ENCODE data around the gene PRRT1B. TPM values are rescaled to one million over a fixed set of nuclear protein-coding genes. Genes with fewer than 3 reads are reported as not detected.

The PRRT1B gene
- total RNA-seq, 4 donors from 2014 or later, result 0.19 TPM; not detected in 3

- no peak for DNase-seq (ENCODE audit: extremely low spot score)
- H3K4me1 ChIP-seq, result peaks cover 0 to 8% (median 5%) of the 10 kb centered on the region in 4 donors
- no peaks in the 10 kb centered on the region for H3K27me3 ChIP-seq
- WGBS, result 71% methylated on average over 16 of the region's 26 CpGs
- no peak overlapping the region for H3K27ac ChIP-seq (replicated peaks in 1 of 4)
- H3K4me3 ChIP-seq, result no peak overlapping the region
- no peak for TF ChIP-seq POLR2A (IDR thresholded peaks at IDR 0.05; ENCODE audit: low read depth)
- no peak for TF ChIP-seq POLR2AphosphoS5 (IDR thresholded peaks at IDR 0.05)
- TF ChIP-seq CTCF (IDR thresholded peaks at IDR 0.05), result no peak
- TF ChIP-seq EP300 (IDR thresholded peaks at IDR 0.05), result no peak
- intact Hi-C loops (cut with DNase I), result no loop called here
- H3K9me3 ChIP-seq, result no peaks in the 10 kb centered on the region
- H3K36me3 ChIP-seq, result peaks cover 63 to 99% (median 96%) of the 10 kb centered on the region in 4 donors
Observed at GRCh38 chr9:131578731-131579504, 33.6 kb downstream of the PRRT1B start.

- H3K4me1 ChIP-seq, result peaks cover 0 to 8% (median 5%) of the 10 kb centered on the region in 4 donors
- DNase-seq (ENCODE audit: extremely low spot score), result no peak
- H3K27me3 ChIP-seq, result no peaks in the 10 kb centered on the region
- H3K4me3 ChIP-seq, result no peak overlapping the region
- WGBS, result 100% methylated on average over 1 of the region's 8 CpGs
- H3K36me3 ChIP-seq, result peaks cover 72 to 100% (median 100%) of the 10 kb centered on the region in 4 donors
- no peak overlapping the region for H3K27ac ChIP-seq (replicated peaks in 1 of 4)
- no peak for TF ChIP-seq EP300 (IDR thresholded peaks at IDR 0.05)
- TF ChIP-seq POLR2AphosphoS5 (IDR thresholded peaks at IDR 0.05), result no peak
- TF ChIP-seq CTCF (IDR thresholded peaks at IDR 0.05), result no peak
- no peak for TF ChIP-seq POLR2A (IDR thresholded peaks at IDR 0.05; ENCODE audit: low read depth)
- no peaks in the 10 kb centered on the region for H3K9me3 ChIP-seq
- intact Hi-C loops (cut with DNase I), result no loop called here
Observed at GRCh38 chr9:131579789-131580211, 34.5 kb downstream of the PRRT1B start.

GRCh38 chr9:131580358-131580757, 35.0 kb downstream of the PRRT1B start:
- Histone ChIP-seq H3K27me3 (no peaks in the 10 kb centered on the region), H3K36me3 (peaks cover 74 to 100% (median 100%) of the 10 kb centered on the region in 4 donors), H3K27ac (replicated peaks in 1 of 4) (no peak overlapping the region), H3K9me3 (no peaks in the 10 kb centered on the region), H3K4me1 (peaks cover 0 to 8% (median 5%) of the 10 kb centered on the region in 4 donors), H3K4me3 (no peak overlapping the region)
- TF ChIP-seq POLR2A (IDR thresholded peaks at IDR 0.05; ENCODE audit: low read depth) (no peak), POLR2AphosphoS5 (IDR thresholded peaks at IDR 0.05) (no peak), CTCF (IDR thresholded peaks at IDR 0.05) (no peak), EP300 (IDR thresholded peaks at IDR 0.05) (no peak)
- no peak for DNase-seq (ENCODE audit: extremely low spot score)
- WGBS, result 93% methylated on average over 9 of the region's 9 CpGs
- intact Hi-C loops (cut with DNase I), result no loop called here

GRCh38 chr9:131582056-131582455, 36.7 kb downstream of the PRRT1B start:
- H3K27ac ChIP-seq (replicated peaks in 1 of 4), result no peak overlapping the region
- H3K4me1 ChIP-seq, result peaks cover 0 to 8% (median 5%) of the 10 kb centered on the region in 4 donors
- TF ChIP-seq EP300 (IDR thresholded peaks at IDR 0.05), result no peak
- TF ChIP-seq POLR2AphosphoS5 (IDR thresholded peaks at IDR 0.05), result no peak
- no peak for TF ChIP-seq CTCF (IDR thresholded peaks at IDR 0.05)
- no peak for TF ChIP-seq POLR2A (IDR thresholded peaks at IDR 0.05; ENCODE audit: low read depth)
- no peak for DNase-seq (ENCODE audit: extremely low spot score)
- H3K9me3 ChIP-seq, result no peaks in the 10 kb centered on the region
- H3K27me3 ChIP-seq, result no peaks in the 10 kb centered on the region
- no peak overlapping the region for H3K4me3 ChIP-seq
- intact Hi-C loops (cut with DNase I), result no loop called here
- 83% methylated on average over 10 of the region's 10 CpGs for WGBS
- peaks cover 71 to 90% (median 89%) of the 10 kb centered on the region in 4 donors for H3K36me3 ChIP-seq

All from esophagus muscularis mucosa (tissue), 4 donors.